A549 treated with ZK216348 at 1 μM for 4 hours (cell line): Measurements from ENCODE around the gene PKN2. TPM values are rescaled to one million over a fixed set of nuclear protein-coding genes. Genes with fewer than 3 reads are reported as not detected.

Source experiments
- total RNA-seq: library from RNA; stranded (reverse); fragments of 200-300 nt; extraction: Qiagen RNA extraction; gene quantifications from 5 replicates; pipeline ENCODE4 v1.2.3, GENCODE V29; 2022; ENCODE audit warnings: low read depth

Gene PKN2
- 10.1 to 16.5 TPM (median 14.2 TPM) in 5 replicates for total RNA-seq

DNA sequence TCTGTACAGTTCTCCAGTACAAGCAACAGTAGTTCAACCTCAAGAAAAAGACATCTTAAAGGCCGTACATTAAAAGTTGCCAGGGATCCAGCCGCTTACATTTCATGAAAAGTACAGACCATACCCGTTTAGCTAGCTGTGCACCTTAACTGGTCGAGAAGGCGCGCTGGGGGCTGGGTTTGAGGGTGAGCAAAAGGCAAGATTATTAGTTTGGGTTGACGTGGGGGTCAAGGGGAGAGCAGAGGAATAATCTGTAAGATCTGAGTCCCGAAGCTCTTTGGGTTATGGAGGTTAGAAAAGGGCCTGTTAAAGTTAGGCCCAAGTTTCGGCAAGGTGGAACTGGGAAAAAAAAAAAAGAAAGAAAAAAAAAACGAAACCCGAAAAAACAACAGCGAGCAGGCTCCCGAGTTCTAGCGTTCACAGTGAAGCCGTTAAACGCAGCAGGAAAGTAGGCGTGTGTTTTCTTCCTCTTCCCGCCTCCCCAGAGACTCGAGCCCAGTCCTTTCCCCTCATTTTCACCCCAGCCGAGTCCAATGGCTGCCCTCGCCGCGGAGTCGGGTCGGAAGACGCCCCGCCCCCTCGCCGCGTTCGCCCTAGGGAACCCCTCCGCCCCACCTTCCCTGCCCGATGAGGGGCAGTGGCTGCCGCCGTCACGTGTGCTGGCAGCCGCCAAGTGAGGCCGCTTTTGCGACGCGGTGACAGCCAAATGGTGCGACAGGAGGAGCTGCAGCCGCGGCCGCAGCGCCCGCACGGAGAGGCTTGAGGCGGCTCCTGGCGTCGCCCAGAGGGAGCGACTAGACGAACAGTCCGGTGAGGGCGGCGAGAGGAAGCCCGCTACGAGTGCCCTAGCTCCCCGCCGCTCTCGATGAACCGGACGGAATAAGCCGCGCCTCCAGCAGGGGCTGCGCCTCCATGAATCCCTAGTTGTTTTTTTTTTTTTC is at the start of gene PKN2:
PKN2 (plus strand) TSS at position 733 of the 941 bp plus-strand sequence. CDS start 308 bp downstream, outside the sequence.

Other genes starting within 250 kb of the PKN2 start
- gene GTF2B, start 207.3 kb downstream of the PKN2 start, total RNA-seq: 23.2 to 32.1 TPM (median 25.9 TPM) in 5 replicates